Thoracic aorta (tissue), 2 donors: ENCODE measurements around the gene MRPS22. TPM values are rescaled to one million over a fixed set of nuclear protein-coding genes. Genes with fewer than 3 reads are reported as not detected.

ENCODE experiments used
- ATAC-seq: fragments of 150-250 bp; one replicate; pipeline ENCODE4 v1.8.0; 2017; ENCODE audit warnings: low read depth; ENCODE audit not compliant: insufficient number of reproducible peaks, low FRiP score
- DNase-seq: peaks from one replicate; pipeline ENCODE4 v3.0.0-alpha.2; 2020; ENCODE audit warnings: low spot score
- H3K27ac ChIP-seq, 2 donors: fragments of 200-600 bp; sonication (generic); 1 replicate in 1 of 2; 2 replicates in 1 of 2; pipeline ENCODE4 v1.5.1; 2016; ENCODE audit warnings: mild to moderate bottlenecking in 2 of 2, moderate library complexity in 2 of 2
- H3K27me3 ChIP-seq: fragments of 200-600 bp; sonication (generic); replicated peaks from 2 replicates; pipeline ENCODE4 v1.6.0; 2016; ENCODE audit warnings: mild to moderate bottlenecking; ENCODE audit not compliant: insufficient read depth
- H3K36me3 ChIP-seq: fragments of 200-600 bp; sonication (generic); one replicate; pipeline ENCODE4 v1.5.1; 2016
- H3K4me1 ChIP-seq, 2 donors: fragments of 200-600 bp; sonication (generic); 1 replicate in 1 of 2; 2 replicates in 1 of 2; pipeline versions ENCODE4 v1.5.1 to v1.6.0; 2016; ENCODE audit warnings: low read depth in 2 of 2, mild to moderate bottlenecking in 1 of 2; ENCODE audit not compliant: control insufficient read depth in 1 of 2
- H3K4me3 ChIP-seq: fragments of 200-600 bp; sonication (generic); 2 replicates; pipeline ENCODE4 v1.5.1; 2016; ENCODE audit warnings: mild to moderate bottlenecking
- H3K9me3 ChIP-seq: fragments of 200-600 bp; sonication (generic); 2 replicates; pipeline ENCODE4 v1.5.1; 2016
- CTCF ChIP-seq: fragments of 200-600 bp; sonication (generic); IDR thresholded peaks from one replicate; pipeline ENCODE4 v1.5.1; 2019; ENCODE audit warnings: antibody characterized with exemption
- total RNA-seq, 2 donors: library from RNA; depleted of rRNA; stranded (reverse); fragments of >200 nt; gene quantifications; one replicate each; pipeline versions ENCODE4 v1.1.0 to v1.2.3, GENCODE V29; 2016

MRPS22 gene
- total RNA-seq, 2 donors from 2014 or later: 21.3 to 32.2 TPM

- DNase-seq (no peak), ATAC-seq (no peak)
- Histone ChIP-seq H3K4me1 (peaks cover 0 to 4% of the 10 kb centered on the region in 2 donors), H3K36me3 (no peaks in the 10 kb centered on the region), H3K9me3 (no peaks in the 10 kb centered on the region), H3K27ac (no peak overlapping the region), H3K27me3 (no peaks in the 10 kb centered on the region), H3K4me3 (no peak overlapping the region)
- TF ChIP-seq CTCF: no peak
Measured at GRCh38 chr3:139326131-139326530, 17.7 kb upstream of the MRPS22 start.

GRCh38 chr3:139326707-139327106 lies 17.1 kb upstream of the MRPS22 start:
- no peak overlapping the region for H3K27ac ChIP-seq
- DNase-seq: no peak
- no peak for TF ChIP-seq CTCF

GRCh38 chr3:139327231-139327630 lies 16.6 kb upstream of the MRPS22 start:
- TF ChIP-seq CTCF: no peak
- Histone ChIP-seq H3K4me1 (peaks cover 0 to 4% of the 10 kb centered on the region in 2 donors), H3K4me3 (no peak overlapping the region), H3K36me3 (no peaks in the 10 kb centered on the region), H3K27ac (no peak overlapping the region), H3K9me3 (no peaks in the 10 kb centered on the region), H3K27me3 (no peaks in the 10 kb centered on the region)
- DNase-seq (no peak), ATAC-seq (no peak)

More at GRCh38 chr3:139326707-139327106, 17.1 kb upstream of the MRPS22 start:
- no peak overlapping the region for H3K4me3 ChIP-seq
- H3K4me1 ChIP-seq: peaks cover 0 to 4% of the 10 kb centered on the region in 2 donors
- H3K36me3 ChIP-seq: no peaks in the 10 kb centered on the region
- no peak for ATAC-seq
- H3K27me3 ChIP-seq: no peaks in the 10 kb centered on the region
- no peaks in the 10 kb centered on the region for H3K9me3 ChIP-seq

- TF ChIP-seq CTCF: no peak
Measured at GRCh38 chr3:139327861-139328260, 16.0 kb upstream of the MRPS22 start.

GRCh38 chr3:139328356-139328755 lies 15.5 kb upstream of the MRPS22 start:
- Histone ChIP-seq H3K27ac (no peak overlapping the region), H3K36me3 (no peaks in the 10 kb centered on the region), H3K4me3 (no peak overlapping the region), H3K4me1 (peaks cover 0 to 4% of the 10 kb centered on the region in 2 donors), H3K9me3 (no peaks in the 10 kb centered on the region), H3K27me3 (no peaks in the 10 kb centered on the region)
- ATAC-seq: no peak
- no peak for TF ChIP-seq CTCF
- DNase-seq: no peak

More at GRCh38 chr3:139327861-139328260, 16.0 kb upstream of the MRPS22 start:
- peaks cover 0 to 4% of the 10 kb centered on the region in 2 donors for H3K4me1 ChIP-seq
- DNase-seq: no peak
- H3K9me3 ChIP-seq: no peaks in the 10 kb centered on the region
- H3K4me3 ChIP-seq: no peak overlapping the region
- no peak for ATAC-seq
- H3K27ac ChIP-seq: no peak overlapping the region
- H3K36me3 ChIP-seq: no peaks in the 10 kb centered on the region
- no peaks in the 10 kb centered on the region for H3K27me3 ChIP-seq
